ENCODE results near the gene HEMK1.

HEMK1 gene

GRCh38 chr3:50534681-50535330 lies 34.5 kb upstream of the HEMK1 start:
- no peak for ATAC-seq (replicated peaks)
- no peaks in the 10 kb centered on the region for H3K9me3 Mint-ChIP-seq
- H3K4me3 Mint-ChIP-seq: no peak overlapping the region
- H3K4me1 Mint-ChIP-seq (ENCODE audit: low read depth in 2 of 2): peaks cover 2 to 4% of the 10 kb centered on the region in 2 donors
- H3K36me3 Mint-ChIP-seq (ENCODE audit: insufficient read depth): no peaks in the 10 kb centered on the region
- H3K27ac Mint-ChIP-seq: peak overlapping the region in 1 of 2 donors; percentile 71
- peaks cover 34 to 70% of the 10 kb centered on the region in 2 donors for H3K27me3 Mint-ChIP-seq
- DNase-seq: no peak

- Mint-ChIP-seq H3K4me3 (no peak overlapping the region), H3K36me3 (ENCODE audit: insufficient read depth) (peaks cover 1% of the 10 kb centered on the region), H3K27me3 (peaks cover 31 to 80% of the 10 kb centered on the region in 2 donors), H3K27ac (peak overlapping the region in 1 of 2 donors; percentile 1), H3K4me1 (ENCODE audit: low read depth in 2 of 2) (peaks cover 4 to 6% of the 10 kb centered on the region in 2 donors), H3K9me3 (no peaks in the 10 kb centered on the region)
- DNase-seq (no peak), ATAC-seq (replicated peaks) (no peak)
These were observed 32.7 kb upstream of the HEMK1 start for GRCh38 chr3:50536471-50537180.

- Mint-ChIP-seq H3K36me3 (ENCODE audit: insufficient read depth) (peaks cover 3% of the 10 kb centered on the region), H3K9me3 (no peaks in the 10 kb centered on the region), H3K27ac (peak overlapping the region in 1 of 2 donors; percentile 1), H3K4me3 (no peak overlapping the region), H3K27me3 (peaks cover 31 to 78% of the 10 kb centered on the region in 2 donors), H3K4me1 (ENCODE audit: low read depth in 2 of 2) (peaks cover 6 to 10% of the 10 kb centered on the region in 2 donors)
- no peak for ATAC-seq (replicated peaks)
- DNase-seq: no peak
These were observed 31.7 kb upstream of the HEMK1 start for GRCh38 chr3:50537421-50538129.

- Mint-ChIP-seq H3K36me3 (ENCODE audit: insufficient read depth) (peaks cover 3% of the 10 kb centered on the region), H3K27ac (no peak overlapping the region), H3K27me3 (peaks cover 31 to 70% of the 10 kb centered on the region in 2 donors), H3K9me3 (no peaks in the 10 kb centered on the region), H3K4me3 (no peak overlapping the region), H3K4me1 (ENCODE audit: low read depth in 2 of 2) (peaks cover 6 to 11% of the 10 kb centered on the region in 2 donors)
- ATAC-seq (replicated peaks) (no peak), DNase-seq (no peak)
These were observed 29.7 kb upstream of the HEMK1 start for GRCh38 chr3:50539356-50540286.

GRCh38 chr3:50542177-50543034 lies 26.9 kb upstream of the HEMK1 start:
- Mint-ChIP-seq H3K4me3 (no peak overlapping the region), H3K27me3 (peaks cover 15 to 43% of the 10 kb centered on the region in 2 donors), H3K36me3 (ENCODE audit: insufficient read depth) (peaks cover 7% of the 10 kb centered on the region), H3K9me3 (no peaks in the 10 kb centered on the region), H3K27ac (peak overlapping the region in 1 of 2 donors; percentile 46), H3K4me1 (ENCODE audit: low read depth in 2 of 2) (peaks cover 12 to 15% of the 10 kb centered on the region in 2 donors)
- ATAC-seq (replicated peaks) (peak; percentile 75), DNase-seq (peak; percentile 51 to 66 (median 64))

- Mint-ChIP-seq H3K27me3 (peaks cover 0 to 9% of the 10 kb centered on the region in 2 donors), H3K4me1 (ENCODE audit: low read depth in 2 of 2) (peaks cover 15 to 17% of the 10 kb centered on the region in 2 donors), H3K27ac (peak overlapping the region in 1 of 2 donors; percentile 92), H3K36me3 (ENCODE audit: insufficient read depth) (peaks cover 10% of the 10 kb centered on the region), H3K9me3 (no peaks in the 10 kb centered on the region), H3K4me3 (peak overlapping the region in 1 of 2 donors; percentile 23)
- no peak for DNase-seq
- ATAC-seq (replicated peaks): no peak
These were observed 23.5 kb upstream of the HEMK1 start for GRCh38 chr3:50545781-50546180.

- Mint-ChIP-seq H3K9me3 (no peaks in the 10 kb centered on the region), H3K4me1 (ENCODE audit: low read depth in 2 of 2) (peaks cover 10 to 13% of the 10 kb centered on the region in 2 donors), H3K27me3 (no peaks in the 10 kb centered on the region), H3K4me3 (no peak overlapping the region), H3K36me3 (ENCODE audit: insufficient read depth) (peaks cover 6% of the 10 kb centered on the region), H3K27ac (peak overlapping the region in 1 of 2 donors; percentile 4)
- DNase-seq (no peak), ATAC-seq (replicated peaks) (no peak)
These were observed 20.1 kb upstream of the HEMK1 start for GRCh38 chr3:50549226-50549625.

GRCh38 chr3:50550079-50550736 lies 19.1 kb upstream of the HEMK1 start:
- Mint-ChIP-seq H3K4me1 (ENCODE audit: low read depth in 2 of 2) (peaks cover 10 to 14% of the 10 kb centered on the region in 2 donors), H3K9me3 (no peaks in the 10 kb centered on the region), H3K27ac (peak overlapping the region in 1 of 2 donors; percentile 4), H3K36me3 (ENCODE audit: insufficient read depth) (peaks cover 5% of the 10 kb centered on the region), H3K4me3 (no peak overlapping the region), H3K27me3 (no peaks in the 10 kb centered on the region)
- DNase-seq (peak; percentile 67 to 71 (median 69)), ATAC-seq (replicated peaks) (peak; percentile 80)

GRCh38 chr3:50551054-50551659 lies 18.2 kb upstream of the HEMK1 start:
- Mint-ChIP-seq H3K36me3 (ENCODE audit: insufficient read depth) (peaks cover 3% of the 10 kb centered on the region), H3K27ac (peak overlapping the region in 1 of 2 donors; percentile 32), H3K9me3 (no peaks in the 10 kb centered on the region), H3K4me3 (no peak overlapping the region), H3K4me1 (ENCODE audit: low read depth in 2 of 2) (peaks cover 10 to 11% of the 10 kb centered on the region in 2 donors), H3K27me3 (no peaks in the 10 kb centered on the region)
- DNase-seq: no peak
- ATAC-seq (replicated peaks): no peak

- no peak overlapping the region for H3K4me3 Mint-ChIP-seq
- no peak for ATAC-seq (replicated peaks)
These were observed 17.5 kb upstream of the HEMK1 start for GRCh38 chr3:50551681-50552435.

GRCh38 chr3:50552598-50552997 lies 16.7 kb upstream of the HEMK1 start:
- no peak for ATAC-seq (replicated peaks)
- Mint-ChIP-seq H3K4me1 (ENCODE audit: low read depth in 2 of 2) (peaks cover 8 to 10% of the 10 kb centered on the region in 2 donors), H3K4me3 (no peak overlapping the region), H3K9me3 (no peaks in the 10 kb centered on the region), H3K36me3 (ENCODE audit: insufficient read depth) (peaks cover 3% of the 10 kb centered on the region), H3K27ac (no peak overlapping the region), H3K27me3 (no peaks in the 10 kb centered on the region)
- DNase-seq: no peak

More at GRCh38 chr3:50551681-50552435, 17.5 kb upstream of the HEMK1 start:
- Mint-ChIP-seq H3K27ac (no peak overlapping the region), H3K9me3 (no peaks in the 10 kb centered on the region), H3K4me1 (ENCODE audit: low read depth in 2 of 2) (peaks cover 10 to 11% of the 10 kb centered on the region in 2 donors), H3K27me3 (no peaks in the 10 kb centered on the region), H3K36me3 (ENCODE audit: insufficient read depth) (peaks cover 3% of the 10 kb centered on the region)
- no peak for DNase-seq
